T-helper 2 cell (primary cell): Measurements from ENCODE around the gene RAP1GAP2.
A peak's percentile ranks its signal among the peaks of the same experiment; 100 is the strongest.
"Not testable (repeated sequence)": the region's sequence is repeated elsewhere in the genome, so short reads cannot be mapped to it uniquely, and the experiment has no call there.

Source experiments
- DNase-seq, 5 experiments: peaks; one replicate each; pipeline versions ENCODE4 v3.0.0 to v3.0.0-alpha.2; 2012 to 2022

RAP1GAP2 gene

DNA sequence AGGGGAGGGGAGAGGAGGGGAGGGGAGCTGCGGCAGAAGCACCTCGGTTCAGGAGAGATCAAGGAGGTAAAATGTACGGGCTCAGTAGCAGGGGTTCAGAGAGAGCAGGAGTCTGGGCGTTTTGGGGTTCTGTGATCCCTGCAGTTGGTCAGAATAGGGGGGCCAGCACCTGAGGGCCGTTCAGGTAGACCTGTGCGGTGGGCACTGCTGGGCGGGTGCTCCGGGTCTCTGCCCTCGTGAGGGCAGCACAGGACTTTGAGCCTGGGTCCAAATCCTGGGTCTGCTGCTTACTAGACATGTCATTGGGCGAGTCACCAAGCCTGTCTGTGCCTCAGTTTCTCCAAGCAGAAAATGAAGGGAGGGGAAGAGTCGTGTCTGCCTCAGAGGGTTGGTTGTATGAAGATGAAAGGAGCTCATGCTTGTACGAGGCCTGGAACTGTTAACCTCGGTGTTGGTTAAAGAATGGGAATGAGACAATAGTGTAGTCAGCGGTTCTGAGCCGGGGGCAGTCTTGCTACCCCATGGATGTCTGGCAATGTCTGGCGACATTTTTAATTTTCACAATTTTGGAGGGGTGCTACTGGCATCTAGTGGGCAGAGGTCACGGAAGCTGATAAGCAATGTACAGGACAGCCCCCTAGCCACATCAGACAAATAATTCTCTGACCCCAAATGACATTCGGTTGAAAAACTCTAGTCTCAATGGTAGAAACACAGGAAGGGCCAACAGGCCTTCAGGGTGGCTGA, 231.7 kb downstream of the RAP1GAP2 start:
- DNase-seq = no peak

DNA sequence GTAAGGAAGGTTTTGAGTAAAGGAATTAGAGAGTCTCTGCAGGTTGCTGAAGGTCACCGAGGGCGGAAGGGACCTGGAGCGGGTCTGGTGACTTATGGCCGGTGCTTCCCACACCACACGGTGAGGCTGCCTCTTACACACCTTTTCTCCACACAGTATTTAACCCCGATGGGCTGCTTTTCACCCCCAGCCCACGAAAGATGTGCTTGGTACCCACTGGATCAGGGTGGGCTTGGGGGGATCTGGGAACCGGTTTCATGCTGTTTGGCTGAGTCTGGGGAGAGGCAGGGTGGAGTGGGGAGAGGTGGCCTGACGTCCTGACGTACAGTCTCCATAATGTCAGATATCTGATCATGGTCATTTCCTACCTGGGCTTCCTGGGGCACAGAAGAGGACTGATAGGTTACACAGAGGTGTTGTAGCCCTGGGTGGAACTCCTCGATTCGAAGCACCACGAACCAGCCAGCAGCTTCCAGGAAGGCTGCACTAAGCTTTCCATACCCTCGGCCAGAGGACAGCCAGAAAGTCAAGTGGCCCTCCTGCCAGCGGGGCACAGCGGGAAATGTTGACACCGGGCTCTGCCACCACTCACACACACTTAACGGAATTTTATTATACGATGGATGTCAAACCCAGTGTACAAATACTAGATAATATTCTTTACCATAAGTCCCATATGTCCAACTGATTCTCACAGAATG, 233.1 kb downstream of the RAP1GAP2 start:
- DNase-seq = no peak

GRCh38 chr17:3030096-3030495, 233.9 kb downstream of the RAP1GAP2 start:
- no peak for DNase-seq

DNA sequence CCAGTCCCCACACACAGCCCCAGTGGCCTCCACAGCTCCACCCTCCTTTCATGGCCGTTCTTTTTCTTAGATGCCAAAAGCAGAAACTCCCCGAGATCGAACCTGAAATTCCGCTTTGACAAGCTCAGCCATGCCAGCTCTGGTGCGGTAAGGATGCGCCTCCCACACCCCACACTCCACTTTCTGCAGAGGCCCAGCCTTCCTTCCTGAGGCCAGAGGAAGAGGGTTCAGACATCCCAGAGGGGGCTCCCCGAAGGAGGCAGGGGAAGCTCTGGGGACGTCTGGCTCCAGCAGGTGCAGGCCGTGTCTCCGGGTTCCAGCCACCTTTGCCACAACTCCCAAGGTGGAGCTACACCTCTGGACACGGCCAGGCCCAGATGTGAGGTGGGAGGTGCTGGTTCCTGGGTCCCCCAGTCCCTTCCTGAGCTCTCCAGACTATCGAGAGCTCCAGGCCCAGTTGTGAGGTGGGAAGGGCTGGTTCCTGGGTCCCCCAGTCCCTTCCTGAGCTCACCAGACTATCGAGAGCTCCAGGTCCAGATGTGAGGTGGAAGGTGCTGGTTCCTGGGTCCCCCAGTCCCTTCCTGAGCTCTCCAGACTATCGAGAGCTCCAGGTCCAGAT, 234.7 kb downstream of the RAP1GAP2 start:
- DNase-seq = not testable (repeated sequence)

- DNase-seq = no peak
These were observed 236.3 kb downstream of the RAP1GAP2 start for GRCh38 chr17:3032258-3033247.

- DNase-seq = no peak
These were observed 237.0 kb downstream of the RAP1GAP2 start for GRCh38 chr17:3033248-3033640.

GRCh38 chr17:3033741-3034577, 237.7 kb downstream of the RAP1GAP2 start:
- no peak for DNase-seq

DNA sequence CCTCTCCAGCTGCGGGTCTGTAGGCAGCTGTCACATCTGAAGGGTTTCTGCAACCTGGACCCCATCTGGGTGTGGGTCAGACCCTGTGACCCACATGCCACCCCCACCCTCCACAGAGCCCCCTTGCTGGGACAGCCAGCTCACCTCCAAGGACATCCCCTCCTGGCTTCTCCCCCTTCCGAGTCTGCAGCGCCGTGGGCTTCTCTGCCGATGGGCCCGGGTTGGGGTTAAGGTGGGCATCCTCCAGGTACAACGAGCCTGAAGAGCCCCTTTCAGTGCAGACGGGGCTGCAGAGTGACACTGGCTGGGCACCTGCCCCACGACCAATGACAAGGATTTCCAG, 238.3 kb downstream of the RAP1GAP2 start:
- DNase-seq = no peak

DNA sequence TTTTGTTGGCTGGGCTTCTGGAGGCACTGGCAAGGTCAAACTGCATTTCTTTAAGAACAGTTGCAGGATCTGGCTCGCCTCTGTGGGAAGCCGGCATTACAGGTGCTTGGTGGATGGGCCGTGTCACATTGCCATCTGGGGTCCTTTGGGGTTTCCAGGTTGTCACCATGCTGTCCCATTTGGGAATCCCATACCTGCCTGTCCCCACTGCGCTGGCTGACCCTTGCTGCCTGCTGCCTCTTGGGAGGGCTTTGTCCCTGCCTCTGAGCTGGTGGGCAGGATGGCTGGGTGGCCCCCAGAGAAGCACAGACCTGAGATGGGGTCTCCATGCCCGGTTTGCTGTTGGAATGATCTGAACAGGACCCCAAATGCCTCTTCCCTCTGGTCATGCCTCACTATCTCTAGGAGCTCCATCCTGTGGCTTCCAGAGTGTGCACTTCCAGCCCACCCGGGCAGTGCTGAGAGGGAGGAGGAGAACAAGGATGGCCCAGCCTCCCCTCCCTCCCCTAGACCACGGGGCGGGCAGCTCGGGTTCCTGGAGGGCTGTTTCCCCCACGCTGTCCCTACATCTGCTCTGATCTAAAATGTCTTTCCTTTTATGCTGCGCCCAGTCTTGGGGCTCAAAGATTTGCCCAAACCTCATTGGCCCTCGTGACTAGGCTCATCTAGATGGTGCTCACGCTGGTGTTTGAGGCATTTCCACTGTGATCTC, 239.2 kb downstream of the RAP1GAP2 start:
- no peak for DNase-seq

DNA sequence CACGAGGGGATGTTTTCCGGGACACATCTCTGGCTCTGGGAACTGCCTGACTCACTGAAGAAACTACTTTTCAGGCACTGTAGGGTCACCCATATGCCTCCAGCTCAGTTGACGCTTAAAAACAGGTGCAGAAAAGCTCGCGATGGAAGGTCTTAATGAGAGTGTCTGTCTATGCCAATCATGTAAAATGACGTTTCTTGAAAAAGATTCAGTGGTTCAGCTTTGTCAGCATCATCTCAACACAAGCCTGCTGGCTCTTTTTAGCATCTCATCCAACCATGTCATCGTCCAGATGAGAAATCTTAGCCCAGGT, 239.7 kb downstream of the RAP1GAP2 start:
- DNase-seq = no peak

DNA sequence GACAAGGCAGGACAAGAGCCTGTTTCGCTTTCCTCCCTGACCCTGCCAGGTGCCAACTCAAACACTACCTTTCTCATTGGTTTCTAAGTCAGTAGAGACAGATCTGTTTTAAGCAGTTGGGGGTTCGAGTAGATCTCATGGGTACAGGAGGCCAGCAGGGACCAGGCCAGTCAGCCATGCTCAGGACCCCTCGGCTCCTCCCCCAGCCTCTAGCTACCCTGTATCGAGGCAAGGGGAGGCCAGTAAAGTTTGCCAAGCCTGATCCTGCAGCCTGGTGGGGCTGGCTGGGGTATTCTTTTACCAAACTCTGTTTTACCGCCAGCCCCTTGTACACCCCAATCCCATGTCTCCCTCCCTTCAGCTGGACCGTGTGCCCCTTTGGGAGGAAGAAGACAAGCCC, 240.6 kb downstream of the RAP1GAP2 start:
- DNase-seq = no peak

DNA sequence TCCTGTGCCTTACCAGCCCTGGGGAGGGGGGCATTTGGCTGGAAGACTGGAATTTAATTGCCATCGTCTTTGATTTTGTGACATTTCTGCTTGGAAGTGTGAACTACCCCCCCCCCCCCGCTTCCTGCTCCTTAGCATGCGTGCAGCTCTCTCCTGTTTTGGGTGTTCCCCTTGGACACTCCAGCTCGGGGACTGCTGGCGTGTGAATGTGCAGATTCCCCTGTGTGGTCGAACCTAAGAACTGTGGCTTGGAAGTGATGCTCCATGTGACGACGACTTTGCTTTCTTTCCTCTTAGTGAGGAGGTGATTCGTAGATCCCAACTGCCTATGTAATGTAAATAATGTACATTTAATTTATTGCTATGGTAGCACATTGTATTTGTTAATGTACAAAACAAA, 241.0 kb downstream of the RAP1GAP2 start:
- no peak for DNase-seq

- no peak for DNase-seq
These were observed 242.7 kb downstream of the RAP1GAP2 start for GRCh38 chr17:3038941-3039340.

- no peak for DNase-seq
These were observed 243.5 kb downstream of the RAP1GAP2 start for GRCh38 chr17:3039736-3040135.

DNA sequence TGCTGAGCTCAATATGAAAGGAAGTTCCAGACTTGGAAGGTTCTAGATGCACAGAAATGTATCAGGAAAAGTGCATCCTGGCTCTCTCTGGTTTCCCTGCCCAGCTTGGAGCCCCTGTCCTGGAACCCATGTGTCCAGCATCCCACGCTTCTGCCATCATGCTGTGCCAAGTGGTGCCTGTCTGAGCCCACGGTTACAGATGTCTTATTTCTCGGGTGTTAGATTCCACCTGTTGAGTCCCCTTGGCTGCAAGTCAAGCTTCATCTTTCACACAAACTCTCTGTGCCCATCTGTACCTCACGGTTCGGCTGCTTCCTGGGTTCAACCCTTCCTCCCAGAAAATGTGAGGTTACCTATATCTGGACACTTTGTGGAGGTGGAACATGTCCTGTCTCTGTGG, 244.6 kb downstream of the RAP1GAP2 start:
- no peak for DNase-seq

GRCh38 chr17:3043737-3044365, 247.6 kb downstream of the RAP1GAP2 start:
- DNase-seq = no peak

DNA sequence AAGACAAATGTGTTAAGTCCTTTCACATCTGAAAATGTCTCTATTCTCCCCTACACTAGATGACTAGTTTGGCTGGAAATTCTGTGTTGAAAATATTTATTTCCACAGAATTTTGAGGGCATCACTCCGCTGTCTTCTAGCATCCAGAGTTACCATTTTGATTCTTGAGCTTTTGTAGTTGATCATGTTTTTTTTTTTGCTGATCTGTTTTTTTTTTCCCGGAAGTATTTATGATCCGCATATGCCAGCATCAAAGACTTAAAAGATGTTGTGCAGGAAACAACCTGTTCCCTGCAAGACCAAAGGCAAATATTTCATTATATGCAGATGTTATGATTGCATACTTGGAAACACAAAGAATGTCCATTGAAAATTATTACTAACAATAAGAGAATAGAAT, 250.5 kb downstream of the RAP1GAP2 start:
- DNase-seq = no peak

GRCh38 chr17:3048727-3049471, 252.7 kb downstream of the RAP1GAP2 start:
- peak; percentile 76 to 98 (median 90) for DNase-seq

- DNase-seq = no peak
These were observed 253.6 kb downstream of the RAP1GAP2 start for GRCh38 chr17:3049705-3050295.

- not testable (repeated sequence) for DNase-seq
These were observed 258.6 kb downstream of the RAP1GAP2 start for GRCh38 chr17:3054868-3055267.
